22Rv1 (cell line): ENCODE data around the gene POLR3A.

Experiments used
- H3K27ac ChIP-seq: fragments of 450-650 bp; 2 replicates; pipeline ENCODE4 v1.5.1; 2017
- CTCF ChIP-seq: fragments of 450-650 bp; IDR thresholded peaks from 2 replicates; pipeline ENCODE4 v1.5.1; 2017; ENCODE audit warnings: mild to moderate bottlenecking
- ZFX ChIP-seq: fragments of 450-650 bp; IDR thresholded peaks from 2 replicates; pipeline ENCODE4 v1.6.1; 2017; ENCODE audit warnings: antibody characterized with exemption, borderline replicate concordance

Gene POLR3A

GRCh38 chr10:77983384-77984341 lies 45.7 kb downstream of the POLR3A start:
- TF ChIP-seq CTCF (no peak), ZFX (no peak)
- H3K27ac ChIP-seq, result no peak overlapping the region

GRCh38 chr10:77981281-77981680 lies 48.0 kb downstream of the POLR3A start:
- no peak overlapping the region for H3K27ac ChIP-seq
- no peak for TF ChIP-seq CTCF
- no peak for TF ChIP-seq ZFX

- H3K27ac ChIP-seq, result no peak overlapping the region
- TF ChIP-seq ZFX (no peak), CTCF (no peak)
Measured at GRCh38 chr10:77979221-77979620, 50.1 kb downstream of the POLR3A start.

- TF ChIP-seq ZFX, result no peak
- no peak for TF ChIP-seq CTCF
- H3K27ac ChIP-seq, result no peak overlapping the region
Measured at GRCh38 chr10:77978360-77978759, 51.0 kb downstream of the POLR3A start.

- no peak for TF ChIP-seq ZFX
- no peak for TF ChIP-seq CTCF
- no peak overlapping the region for H3K27ac ChIP-seq
Measured at GRCh38 chr10:77977934-77978333, 51.4 kb downstream of the POLR3A start.

GRCh38 chr10:77977016-77977415 lies 52.3 kb downstream of the POLR3A start:
- H3K27ac ChIP-seq, result no peak overlapping the region
- TF ChIP-seq CTCF, result no peak
- no peak for TF ChIP-seq ZFX

GRCh38 chr10:77975086-77975666 lies 54.1 kb downstream of the POLR3A start:
- TF ChIP-seq ZFX, result no peak
- no peak overlapping the region for H3K27ac ChIP-seq
